SK-N-DZ (cell line): ENCODE measurements around the gene ZNF281.
"Not testable (repeated sequence)": the region's sequence is repeated elsewhere in the genome, so short reads cannot be mapped to it uniquely, and the experiment has no call there.

Source experiments
- DNase-seq: peaks from one replicate; pipeline ENCODE4 v3.0.0-alpha.2; 2015; ENCODE audit warnings: low spot score

The ZNF281 gene

GRCh38 chr1:200364091-200364759 lies 45.6 kb downstream of the ZNF281 start:
- DNase-seq, result no peak

GRCh38 chr1:200363264-200363933 lies 46.4 kb downstream of the ZNF281 start:
- DNase-seq, result no peak

DNA sequence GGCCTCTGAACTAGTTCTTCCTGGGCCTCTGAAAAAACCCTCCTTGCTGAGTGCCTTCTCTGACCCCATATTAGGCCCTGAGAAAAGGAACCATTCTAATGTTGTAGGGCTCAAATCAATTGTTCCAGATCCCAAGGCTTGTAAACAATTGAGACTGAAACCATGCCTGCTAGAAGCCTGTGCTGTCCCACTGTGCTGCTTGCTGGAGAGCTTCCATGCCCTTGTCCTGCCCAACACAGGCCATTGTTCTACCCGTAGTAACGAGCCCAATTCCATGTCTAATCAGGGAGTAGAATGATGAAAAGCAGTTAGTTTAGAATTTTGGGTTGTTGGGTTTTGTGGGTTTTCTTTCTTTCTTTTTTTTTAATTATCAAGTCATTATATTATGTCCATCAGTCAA lies 47.4 kb downstream of the ZNF281 start:
- no peak for DNase-seq

DNA sequence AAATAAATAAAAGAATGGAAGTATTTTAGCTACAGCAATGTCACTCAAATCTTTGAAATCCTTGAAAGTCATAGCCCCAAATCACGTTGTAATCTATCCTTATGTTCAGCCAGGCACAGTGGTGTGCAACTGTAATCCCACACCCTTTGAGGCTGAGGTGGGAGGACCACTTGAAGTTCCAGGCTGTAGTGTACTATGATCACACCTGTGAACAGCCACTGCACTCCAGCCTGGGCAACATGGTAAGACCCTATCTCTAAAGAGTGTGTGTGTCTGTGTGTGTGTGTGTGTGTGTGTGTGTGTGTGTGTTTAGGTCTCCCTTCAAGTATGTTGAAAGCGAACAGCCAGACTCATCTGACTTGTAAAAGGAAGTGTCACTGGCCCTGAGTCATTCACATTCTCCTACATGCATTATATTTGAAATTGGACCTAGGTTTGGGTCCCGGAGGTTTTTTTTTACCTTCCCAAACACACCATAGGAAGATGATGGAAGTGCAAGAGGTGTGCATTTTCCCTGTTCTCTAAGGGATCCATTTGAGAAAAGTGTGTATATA lies 50.1 kb downstream of the ZNF281 start:
- no peak for DNase-seq

- DNase-seq, result not testable (repeated sequence)
These were observed 51.9 kb downstream of the ZNF281 start for GRCh38 chr1:200357925-200358324.

- DNase-seq, result no peak
These were observed 54.0 kb downstream of the ZNF281 start for GRCh38 chr1:200355801-200356200.
